Measurements from ENCODE around the gene RBBP8NL. TPM values are rescaled to one million over a fixed set of nuclear protein-coding genes. Genes with fewer than 3 reads are reported as not detected.

Gene RBBP8NL
- total and polyA plus RNA-seq, 2 donors (not counting 3 experiments of a cell fraction or from before 2014, with no cell fraction given), result not detected

DNA sequence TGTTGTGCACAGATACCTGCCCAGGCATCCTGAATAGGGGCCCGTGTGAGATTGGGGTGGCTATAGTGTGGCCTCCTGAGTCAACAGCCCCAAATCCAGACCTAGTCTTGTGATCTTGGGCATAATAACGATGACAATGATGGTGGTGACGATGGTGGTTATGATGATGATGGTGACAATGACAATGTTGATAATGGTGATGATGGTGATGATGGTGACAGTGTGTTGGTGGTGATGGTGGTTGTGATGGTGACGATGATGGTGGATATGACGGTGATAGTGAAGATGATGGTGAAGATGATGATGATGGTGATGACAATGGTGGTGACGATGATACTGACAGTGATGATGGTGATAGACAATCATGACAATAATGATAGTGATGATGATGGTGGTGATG lies 45.5 kb downstream of the RBBP8NL start:
- no peaks in the 10 kb centered on the region for H3K9me3 ChIP-seq (replicated peaks; ENCODE audit: control insufficient read depth, insufficient read depth, low read length)
- H3K36me3 ChIP-seq (ENCODE audit: control insufficient read depth in 2 of 2, extremely low read depth in 1 of 2, insufficient read depth in 2 of 2, low read length in 2 of 2), result no peaks in the 10 kb centered on the region
- dilution Hi-C loops (cut with MboI; ENCODE audit: extremely low pct_ligation_motif_present, low sequenced_read_pairs) (no loop called here), intact Hi-C loops (cut with micrococcal nuclease) (loop anchor here (1.0 to 10.0 kb wide), 5 partner anchors 23 to 423 kb away; partner anchors contain the start of genes ADRM1, MTG2 and OGFR)
- POLR2A ChIA-PET, result no interaction called here
- H2AFZ ChIP-seq (ENCODE audit: low read depth, low read length), result no peak overlapping the region
- CTCF ChIA-PET, result interaction anchor here (0.9 to 9.9 kb wide), 11 partner anchors 15 to 371 kb away, joined by 3 to 179 read pairs (median 7); partner anchors contain the start of genes ADRM1 and LAMA5
- no peak for FAIRE-seq
- H4K20me1 ChIP-seq (replicated peaks; ENCODE audit: control insufficient read depth, extremely low read depth, insufficient read depth, low read length), result no peaks in the 10 kb centered on the region
- TF ChIP-seq JUN (IDR thresholded peaks at IDR 0.05; ENCODE audit: borderline replicate concordance, insufficient read depth, insufficient read length, low read depth) (no peak), POLR2A (IDR thresholded peaks at IDR 0.05; ENCODE audit: low read depth, low read length) (no peak), GATA2 (IDR thresholded peaks at IDR 0.05; ENCODE audit: insufficient read depth, insufficient read length, low read depth, low read length) (no peak), CTCF (IDR thresholded peaks at IDR 0.05; ENCODE audit: extremely low read depth in 1 of 2, insufficient read depth in 1 of 2, low read depth in 1 of 2, low read length in 2 of 2) (no peak), POLR2AphosphoS5 (IDR thresholded peaks at IDR 0.05; ENCODE audit: insufficient read depth, low read depth, low read length) (no peak), EZH2 (IDR thresholded peaks at IDR 0.05; ENCODE audit: borderline replicate concordance, low read depth, low read length, severe bottlenecking) (no peak)
- H3K4me2 ChIP-seq (ENCODE audit: insufficient read depth, low read length), result no peak overlapping the region
- no peak for DNase-seq (ENCODE audit: low read depth, low spot score)
- no peak overlapping the region for H3K9ac ChIP-seq (replicated peaks; ENCODE audit: extremely low read depth, insufficient read depth, low read length)
- no peaks in the 10 kb centered on the region for H3K27me3 ChIP-seq (ENCODE audit: control insufficient read depth in 2 of 2, insufficient read depth in 2 of 2, low read length in 2 of 2)
- no peak overlapping the region for H3K4me3 ChIP-seq (replicated peaks in 1 of 3; ENCODE audit: insufficient read depth in 1 of 3, low read depth in 1 of 3, low read length in 3 of 3)
- H3K79me2 ChIP-seq (ENCODE audit: control insufficient read depth, insufficient read depth, low read length), result peaks cover 18% of the 10 kb centered on the region
- H3K27ac ChIP-seq (ENCODE audit: insufficient read depth, low read depth, low read length), result peak overlapping the region; percentile 69
- H3K9me1 ChIP-seq (replicated peaks; ENCODE audit: control insufficient read depth, extremely low read depth, insufficient read depth, low read length), result no peaks in the 10 kb centered on the region
- peaks cover 15% of the 10 kb centered on the region for H3K4me1 ChIP-seq (ENCODE audit: control insufficient read depth, extremely low read depth, insufficient read depth, low read length)
- BruUV-seq (replicated peaks), result no TSS peak
